Lower leg skin (tissue), 4 donors: Measurements from ENCODE around the gene VTI1A. TPM values are rescaled to one million over a fixed set of nuclear protein-coding genes. Genes with fewer than 3 reads are reported as not detected.

Experiments used
- DNase-seq, 2 donors: peaks; one replicate each; pipeline ENCODE4 v3.0.0-alpha.2; 2019; ENCODE audit warnings: low spot score in 2 of 2
- H3K4me3 ChIP-seq: fragments of 200-600 bp; sonication (generic); 2 replicates; pipeline ENCODE4 v1.5.1; 2017; ENCODE audit warnings: mild to moderate bottlenecking, low read depth; ENCODE audit not compliant: poor library complexity, severe bottlenecking
- POLR2A ChIP-seq, 2 donors: fragments of 450-650 bp; IDR thresholded peaks; one replicate each; pipeline ENCODE4 v1.6.1; 2016 to 2017; ENCODE audit warnings: antibody characterized with exemption in 2 of 2, mild to moderate bottlenecking in 1 of 2, moderate library complexity in 1 of 2
- WGBS, 2 donors: methylation state at CpG; one replicate each; pipeline ENCODE4 v1.1.5; 2018; 5-methylcytosine and 5-hydroxymethylcytosine counted together
- intact Hi-C: fragments of 100-400 bp; cut with DNase I; formaldehyde crosslinking; loops from one replicate; pipeline ENCODE4 v1.15.0; 2023; ENCODE audit warnings: low total_unique reads
- total RNA-seq, 4 donors: library from RNA; depleted of rRNA; stranded (reverse); fragments of >200 nt; gene quantifications; one replicate each; pipeline ENCODE4 v1.1.0, GENCODE V29; 2016
- TF ChIP-seq, protein P1 (sequence below), 3 donors: fragments of 450-650 bp; IDR thresholded peaks; one replicate each; pipeline ENCODE4 v1.5.1; 2016; ENCODE audit warnings: antibody characterized with exemption in 3 of 3, mild to moderate bottlenecking in 3 of 3, moderate library complexity in 2 of 3

The VTI1A gene
- total RNA-seq, 4 donors from 2014 or later = 30.8 to 85.7 (median 35.6) TPM

DNA sequence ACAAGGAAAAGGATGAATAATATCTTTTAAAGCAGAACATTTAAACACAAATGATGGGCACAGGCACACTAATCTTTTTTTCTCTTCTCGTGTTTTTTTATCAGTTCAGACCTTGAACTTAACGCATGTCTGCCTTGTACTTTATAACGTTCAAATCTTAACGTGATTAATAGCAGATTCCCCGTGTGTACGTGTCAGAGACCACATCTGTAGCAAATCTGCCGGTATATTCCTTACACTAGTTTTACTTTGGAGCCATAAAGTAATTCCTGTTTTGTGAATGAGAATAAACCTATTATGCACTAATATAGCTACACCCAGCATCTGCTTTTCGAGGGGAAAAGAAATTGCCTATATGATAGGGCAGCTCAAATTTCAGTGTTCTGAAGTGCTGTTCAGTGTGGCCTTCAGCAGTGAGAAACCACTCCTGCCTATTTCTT lies 337.0 kb downstream of the VTI1A start:
- DNase-seq = no peak
- WGBS, 2 donors = 34 to 41% methylated on average over 8 of the region's 8 CpGs
- TF ChIP-seq POLR2A (IDR thresholded peaks at IDR 0.05) = no peak
- TF ChIP-seq, protein P1, sequence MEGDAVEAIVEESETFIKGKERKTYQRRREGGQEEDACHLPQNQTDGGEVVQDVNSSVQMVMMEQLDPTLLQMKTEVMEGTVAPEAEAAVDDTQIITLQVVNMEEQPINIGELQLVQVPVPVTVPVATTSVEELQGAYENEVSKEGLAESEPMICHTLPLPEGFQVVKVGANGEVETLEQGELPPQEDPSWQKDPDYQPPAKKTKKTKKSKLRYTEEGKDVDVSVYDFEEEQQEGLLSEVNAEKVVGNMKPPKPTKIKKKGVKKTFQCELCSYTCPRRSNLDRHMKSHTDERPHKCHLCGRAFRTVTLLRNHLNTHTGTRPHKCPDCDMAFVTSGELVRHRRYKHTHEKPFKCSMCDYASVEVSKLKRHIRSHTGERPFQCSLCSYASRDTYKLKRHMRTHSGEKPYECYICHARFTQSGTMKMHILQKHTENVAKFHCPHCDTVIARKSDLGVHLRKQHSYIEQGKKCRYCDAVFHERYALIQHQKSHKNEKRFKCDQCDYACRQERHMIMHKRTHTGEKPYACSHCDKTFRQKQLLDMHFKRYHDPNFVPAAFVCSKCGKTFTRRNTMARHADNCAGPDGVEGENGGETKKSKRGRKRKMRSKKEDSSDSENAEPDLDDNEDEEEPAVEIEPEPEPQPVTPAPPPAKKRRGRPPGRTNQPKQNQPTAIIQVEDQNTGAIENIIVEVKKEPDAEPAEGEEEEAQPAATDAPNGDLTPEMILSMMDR (IDR thresholded peaks at IDR 0.05) = no peak
- intact Hi-C loops = no loop called here
- H3K4me3 ChIP-seq = no peak overlapping the region

DNA sequence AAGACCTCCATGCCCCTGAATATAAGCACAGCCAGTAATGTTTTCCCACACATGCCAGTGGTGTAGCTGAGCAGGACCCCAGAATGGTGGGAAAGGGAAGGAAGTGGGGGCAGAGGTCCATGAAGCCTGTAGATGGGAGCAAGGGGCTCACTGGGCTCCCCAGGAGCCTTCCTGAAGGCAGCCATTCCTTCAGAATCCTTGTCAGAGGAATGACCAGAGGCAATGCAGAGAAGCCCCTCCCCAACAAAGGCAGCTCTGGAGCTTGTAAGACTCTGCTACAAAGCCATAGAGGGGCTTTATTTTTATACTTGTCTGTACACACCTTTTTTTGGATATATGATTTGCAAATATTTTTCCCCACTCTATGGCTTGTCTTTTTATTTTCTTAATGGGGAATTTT lies 338.1 kb downstream of the VTI1A start:
- TF ChIP-seq, protein P1 (IDR thresholded peaks at IDR 0.05) = no peak
- no peak for TF ChIP-seq POLR2A (IDR thresholded peaks at IDR 0.05)
- no peak overlapping the region for H3K4me3 ChIP-seq
- DNase-seq = no peak
- intact Hi-C loops = no loop called here

DNA sequence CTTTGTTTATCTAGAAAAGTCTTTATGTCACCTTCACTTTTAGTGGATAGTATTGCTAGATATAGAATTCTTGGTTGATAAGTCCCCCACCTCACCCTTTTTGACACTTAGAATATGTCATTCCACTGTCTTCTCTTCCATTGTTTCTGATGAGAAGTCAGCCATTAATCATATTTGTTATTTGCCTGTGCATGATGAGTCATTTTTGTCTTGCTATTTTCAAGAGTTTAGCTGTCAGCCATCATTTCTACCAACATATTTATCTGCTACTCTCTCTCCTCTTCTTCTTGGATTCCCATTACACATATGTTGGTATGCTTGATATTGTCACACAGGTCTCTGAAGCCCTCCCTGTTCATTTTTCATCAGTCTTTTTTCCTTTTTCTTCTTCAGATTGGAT lies 342.2 kb downstream of the VTI1A start:
- no peak for DNase-seq
- no peak overlapping the region for H3K4me3 ChIP-seq
- intact Hi-C loops = no loop called here
- TF ChIP-seq, protein P1 (IDR thresholded peaks at IDR 0.05) = no peak
- no peak for TF ChIP-seq POLR2A (IDR thresholded peaks at IDR 0.05)

DNA sequence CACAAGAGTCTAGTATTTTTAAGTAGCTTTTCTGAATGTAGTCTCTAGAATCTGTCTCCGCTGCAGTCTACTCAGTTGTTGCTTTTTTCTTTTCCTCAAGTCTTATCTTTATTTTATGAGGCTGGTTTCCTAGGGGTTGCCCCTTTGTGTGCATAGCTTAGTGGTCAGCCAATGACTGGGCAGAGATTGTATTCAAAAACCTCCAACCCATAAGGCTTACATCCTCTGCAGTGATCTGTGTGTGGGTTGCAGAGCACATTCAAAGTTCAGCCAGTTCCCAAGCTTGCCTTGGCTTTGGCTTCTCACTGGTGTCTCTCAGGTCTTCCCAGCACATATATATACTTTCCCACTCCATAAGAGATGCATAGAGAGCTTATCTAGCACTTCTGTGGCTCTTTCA lies 343.0 kb downstream of the VTI1A start:
- H3K4me3 ChIP-seq = no peak overlapping the region
- 100% methylated on average over 1 of the region's 1 CpG for WGBS, 2 donors
- no peak for DNase-seq
- intact Hi-C loops = no loop called here
- TF ChIP-seq POLR2A (IDR thresholded peaks at IDR 0.05) = no peak
- TF ChIP-seq, protein P1 (IDR thresholded peaks at IDR 0.05) = no peak

DNA sequence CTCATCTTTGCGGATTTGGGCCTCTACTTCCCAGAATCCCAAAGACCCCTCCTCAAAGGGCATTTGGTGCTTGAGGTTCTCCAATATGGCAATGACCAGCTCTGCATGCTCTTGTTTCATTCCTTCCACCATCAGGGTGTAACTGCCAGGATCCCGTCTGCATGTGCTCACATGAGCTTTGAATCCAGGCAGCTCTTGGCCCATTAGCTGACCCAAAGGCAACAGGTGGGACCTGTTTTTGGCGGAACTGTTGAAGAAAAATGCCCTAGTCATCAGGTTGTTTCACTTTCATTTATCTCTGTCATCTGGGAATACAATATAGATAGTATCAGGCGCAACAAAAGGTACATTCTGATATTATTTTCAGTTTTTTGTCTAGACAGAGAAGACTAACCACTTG lies 343.9 kb downstream of the VTI1A start:
- H3K4me3 ChIP-seq = no peak overlapping the region
- intact Hi-C loops = no loop called here
- WGBS, 2 donors = 61 to 64% methylated on average over 4 of the region's 4 CpGs
- TF ChIP-seq POLR2A (IDR thresholded peaks at IDR 0.05) = no peak
- TF ChIP-seq, protein P1 (IDR thresholded peaks at IDR 0.05) = no peak
- DNase-seq = no peak

DNA sequence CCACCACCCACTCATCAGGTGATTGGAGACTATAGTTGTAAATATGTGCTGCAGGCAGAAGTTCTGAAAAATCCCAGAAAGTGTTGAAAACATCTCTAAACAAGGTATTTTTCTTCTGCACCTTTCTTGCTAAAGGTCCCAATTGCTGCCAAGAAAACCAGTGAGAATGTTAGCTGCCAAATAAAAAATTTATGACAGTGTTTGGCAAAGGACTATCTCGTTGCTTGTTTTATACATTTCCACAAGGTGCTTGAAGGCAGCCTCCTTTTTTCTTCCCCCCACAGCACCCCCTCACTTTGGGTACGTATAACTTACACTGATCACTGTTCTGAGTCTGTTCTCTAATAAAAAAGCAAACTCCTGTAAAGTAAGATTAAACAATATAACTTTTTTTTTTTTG lies 344.4 kb downstream of the VTI1A start:
- WGBS, 2 donors = 48 to 52% methylated on average over 2 of the region's 2 CpGs
- intact Hi-C loops = no loop called here
- no peak for DNase-seq
- H3K4me3 ChIP-seq = no peak overlapping the region
- no peak for TF ChIP-seq POLR2A (IDR thresholded peaks at IDR 0.05)
- TF ChIP-seq, protein P1 (IDR thresholded peaks at IDR 0.05) = no peak
